ENCODE measurements around the gene CENPP.

Gene CENPP

GRCh38 chr9:92325269-92325990 is at the start of gene CENPP, which contains the start of gene NOL8:
Gene CENPP, plus strand, starts transcription at chr9:92325953.
Gene NOL8, minus strand, starts transcription at chr9:92325350. Its CDS starts 1,189 bp downstream, at chr9:92324161.
- in situ Hi-C loops (cut with MboI; ENCODE audit: low pct_unique_long_range_greater_than_20kb, low sequenced_read_pairs) = loop anchor here (25.0 kb wide), 1 partner anchor 287 kb away; no protein-coding TSS in a partner anchor

GRCh38 chr9:92276331-92277032 is 49.3 kb upstream of the CENPP start:
- DNase-seq = peak; percentile 27
- in situ Hi-C loops (cut with MboI; ENCODE audit: low pct_unique_long_range_greater_than_20kb, low sequenced_read_pairs) = no loop called here

More at GRCh38 chr9:92325269-92325990, at the start of gene CENPP, which contains the start of gene NOL8:
- DNase-seq = peak; percentile 96

- in situ Hi-C loops (cut with MboI; ENCODE audit: low pct_unique_long_range_greater_than_20kb, low sequenced_read_pairs) = no loop called here
- no peak for DNase-seq
These were observed 47.6 kb upstream of the CENPP start for GRCh38 chr9:92278110-92278509.

GRCh38 chr9:92279302-92279701 is 46.5 kb upstream of the CENPP start:
- DNase-seq = no peak
- in situ Hi-C loops (cut with MboI; ENCODE audit: low pct_unique_long_range_greater_than_20kb, low sequenced_read_pairs) = no loop called here

- DNase-seq = no peak
- in situ Hi-C loops (cut with MboI; ENCODE audit: low pct_unique_long_range_greater_than_20kb, low sequenced_read_pairs) = no loop called here
These were observed 35.9 kb upstream of the CENPP start for GRCh38 chr9:92289708-92290390.

- in situ Hi-C loops (cut with MboI; ENCODE audit: low pct_unique_long_range_greater_than_20kb, low sequenced_read_pairs) = no loop called here
- DNase-seq = no peak
These were observed 34.8 kb upstream of the CENPP start for GRCh38 chr9:92290785-92291429.

- in situ Hi-C loops (cut with MboI; ENCODE audit: low pct_unique_long_range_greater_than_20kb, low sequenced_read_pairs) = no loop called here
These were observed 34.2 kb upstream of the CENPP start for GRCh38 chr9:92291577-92291976.

GRCh38 chr9:92292338-92293074 is 33.2 kb upstream of the CENPP start:
- DNase-seq = peak; percentile 70
- in situ Hi-C loops (cut with MboI; ENCODE audit: low pct_unique_long_range_greater_than_20kb, low sequenced_read_pairs) = no loop called here

More at GRCh38 chr9:92291577-92291976, 34.2 kb upstream of the CENPP start:
- no peak for DNase-seq

GRCh38 chr9:92293075-92293354 is 32.7 kb upstream of the CENPP start:
- DNase-seq = no peak
- in situ Hi-C loops (cut with MboI; ENCODE audit: low pct_unique_long_range_greater_than_20kb, low sequenced_read_pairs) = no loop called here

- in situ Hi-C loops (cut with MboI; ENCODE audit: low pct_unique_long_range_greater_than_20kb, low sequenced_read_pairs) = no loop called here
- DNase-seq = peak; percentile 100
These were observed 32.1 kb upstream of the CENPP start, which contains the start of gene IARS1 for GRCh38 chr9:92293452-92294296. Gene IARS1, minus strand, starts transcription at chr9:92293697. Its CDS starts 4,278 bp downstream, at chr9:92289419.

GRCh38 chr9:92294297-92294676 is 31.5 kb upstream of the CENPP start:
- no peak for DNase-seq

GRCh38 chr9:92295240-92295790 is 30.4 kb upstream of the CENPP start:
- DNase-seq = peak; percentile 20
- in situ Hi-C loops (cut with MboI; ENCODE audit: low pct_unique_long_range_greater_than_20kb, low sequenced_read_pairs) = no loop called here

More at GRCh38 chr9:92294297-92294676, 31.5 kb upstream of the CENPP start:
- in situ Hi-C loops (cut with MboI; ENCODE audit: low pct_unique_long_range_greater_than_20kb, low sequenced_read_pairs) = no loop called here

- peak; percentile 91 for DNase-seq
- in situ Hi-C loops (cut with MboI; ENCODE audit: low pct_unique_long_range_greater_than_20kb, low sequenced_read_pairs) = no loop called here
These were observed 29.9 kb upstream of the CENPP start for GRCh38 chr9:92295827-92296258.

- no peak for DNase-seq
- in situ Hi-C loops (cut with MboI; ENCODE audit: low pct_unique_long_range_greater_than_20kb, low sequenced_read_pairs) = no loop called here
These were observed 28.1 kb upstream of the CENPP start for GRCh38 chr9:92297611-92298010.

- in situ Hi-C loops (cut with MboI; ENCODE audit: low pct_unique_long_range_greater_than_20kb, low sequenced_read_pairs) = no loop called here
- no peak for DNase-seq
These were observed 27.7 kb upstream of the CENPP start for GRCh38 chr9:92298036-92298435.

- DNase-seq = peak; percentile 77
- in situ Hi-C loops (cut with MboI; ENCODE audit: low pct_unique_long_range_greater_than_20kb, low sequenced_read_pairs) = no loop called here
These were observed 26.6 kb upstream of the CENPP start for GRCh38 chr9:92299116-92299515.

GRCh38 chr9:92300936-92301335 is 24.8 kb upstream of the CENPP start:
- in situ Hi-C loops (cut with MboI; ENCODE audit: low pct_unique_long_range_greater_than_20kb, low sequenced_read_pairs) = loop anchor here (25.0 kb wide), 1 partner anchor 89 kb away; no protein-coding TSS in a partner anchor
- no peak for DNase-seq

Data from KBM-7 (cell line).